ENCODE results near the gene TRABD2B. TPM values are rescaled to one million over a fixed set of nuclear protein-coding genes. Genes with fewer than 3 reads are reported as not detected.

The TRABD2B gene
- polyA plus RNA-seq, 1 experiment, result not detected

- TF ChIP-seq CTCF (IDR thresholded peaks at IDR 0.05; ENCODE audit: low read depth, low read length), result no peak
- no peaks in the 10 kb centered on the region for H3K9me3 ChIP-seq (ENCODE audit: control insufficient read depth, insufficient read depth, low read length)
- DNase-seq (ENCODE audit: low read depth, low spot score), result no peak
- no peak overlapping the region for H3K4me3 ChIP-seq (ENCODE audit: low read depth, low read length)
- no peak overlapping the region for H3K27ac ChIP-seq (ENCODE audit: low read depth, low read length)
- CTCF ChIA-PET, result interaction anchor here (0.7 kb wide), 1 partner anchor 321 kb away, joined by 4 read pairs; no protein-coding TSS in a partner anchor
- POLR2A ChIA-PET, result no interaction called here
- no peaks in the 10 kb centered on the region for H3K27me3 ChIP-seq (ENCODE audit: control insufficient read depth, insufficient read depth, low read length)
Measured at GRCh38 chr1:48039088-48040054, 42.2 kb upstream of the TRABD2B start.

- ChIA-PET CTCF (no interaction called here), POLR2A (no interaction called here)
- DNase-seq (ENCODE audit: low read depth, low spot score), result no peak
- Histone ChIP-seq H3K9me3 (ENCODE audit: control insufficient read depth, insufficient read depth, low read length) (no peaks in the 10 kb centered on the region), H3K27me3 (ENCODE audit: control insufficient read depth, insufficient read depth, low read length) (no peaks in the 10 kb centered on the region), H3K4me3 (ENCODE audit: low read depth, low read length) (no peak overlapping the region), H3K27ac (ENCODE audit: low read depth, low read length) (no peak overlapping the region)
- no peak for TF ChIP-seq CTCF (IDR thresholded peaks at IDR 0.05; ENCODE audit: low read depth, low read length)
Measured at GRCh38 chr1:48038270-48038767, 41.1 kb upstream of the TRABD2B start.

- POLR2A ChIA-PET, result no interaction called here
- no peak for TF ChIP-seq CTCF (IDR thresholded peaks at IDR 0.05; ENCODE audit: low read depth, low read length)
- no peak overlapping the region for H3K4me3 ChIP-seq (ENCODE audit: low read depth, low read length)
- DNase-seq (ENCODE audit: low read depth, low spot score), result no peak
- no peaks in the 10 kb centered on the region for H3K27me3 ChIP-seq (ENCODE audit: control insufficient read depth, insufficient read depth, low read length)
- H3K9me3 ChIP-seq (ENCODE audit: control insufficient read depth, insufficient read depth, low read length), result no peaks in the 10 kb centered on the region
- H3K27ac ChIP-seq (ENCODE audit: low read depth, low read length), result no peak overlapping the region
- CTCF ChIA-PET, result interaction anchor here (0.6 kb wide), 1 partner anchor 11 kb away, joined by 3 read pairs; no protein-coding TSS in a partner anchor
Measured at GRCh38 chr1:48036710-48037355, 39.6 kb upstream of the TRABD2B start.

- TF ChIP-seq CTCF (IDR thresholded peaks at IDR 0.05; ENCODE audit: low read depth, low read length), result no peak
- H3K27ac ChIP-seq (ENCODE audit: low read depth, low read length), result no peak overlapping the region
- no peaks in the 10 kb centered on the region for H3K27me3 ChIP-seq (ENCODE audit: control insufficient read depth, insufficient read depth, low read length)
- no peak overlapping the region for H3K4me3 ChIP-seq (ENCODE audit: low read depth, low read length)
- H3K9me3 ChIP-seq (ENCODE audit: control insufficient read depth, insufficient read depth, low read length), result no peaks in the 10 kb centered on the region
- ChIA-PET POLR2A (no interaction called here), CTCF (no interaction called here)
- no peak for DNase-seq (ENCODE audit: low read depth, low spot score)
Measured at GRCh38 chr1:48035371-48036141, 38.4 kb upstream of the TRABD2B start.

All from AG04450 (cell line).